K562 (cell line): ENCODE results near the gene SLC9B1. TPM values are rescaled to one million over a fixed set of nuclear protein-coding genes. Genes with fewer than 3 reads are reported as not detected.

Experiments
- ATAC-seq: fragments of 200-7000 bp; cut with Tn5 transposase; 3 replicates; pipeline ENCODE4 v1.9.1; 2020; ENCODE audit warnings: moderate library complexity
- BruUV-seq: library from RNA; stranded (reverse); fragments of 400-500 nt; replicated peaks from 2 replicates; lab custom pipeline; 2021; lab: Mats Ljungman, UMichigan
- CTCF ChIA-PET: fragments of 300-600 bp; formaldehyde crosslinking; extraction: SDS; loops from one replicate; lab custom pipeline; 2021; ENCODE audit warnings: low intra/inter-chr PET ratio; lab: Yijun Ruan, JAX
- POLR2A ChIA-PET: fragments of 300-600, 350-650 bp; sonication (Branson Sonifier 250); formaldehyde crosslinking; extraction: SDS; loops from one replicate; lab custom pipeline; 2021; ENCODE audit warnings: antibody characterized with exemption, inconsistent platforms; lab: Yijun Ruan, JAX
- DNase-seq, 4 experiments: peaks; one replicate each; pipeline versions ENCODE4 v3.0.0 to v3.0.0-alpha.2; 2011 to 2018; ENCODE audit warnings: low spot score in 3 of 4, mixed read lengths in 3 of 4; ENCODE audit errors: extremely low read depth in 1 of 4
- FAIRE-seq: peaks from 2 replicates; lab custom pipeline; 2011; peaks lifted over from hg19 to GRCh38; lab: Jason Lieb, UNC
- H2AFZ ChIP-seq: 2 replicates; pipeline ENCODE4 v1.6.0; 2011; ENCODE audit warnings: low read depth, low read length, control low read depth, inconsistent platforms
- H3K27ac ChIP-seq: fragments of 200-600 bp; 3 replicates; pipeline ENCODE4 v1.8.0; 2011; ENCODE audit warnings: low read depth, mild to moderate bottlenecking, control low read depth, inconsistent platforms, low read length, moderate library complexity, mixed read lengths; ENCODE audit errors: extremely low read depth
- H3K27me3 ChIP-seq, 2 experiments: fragments of 300-600 bp in 1 of 2; 2 replicates in 1 of 2; 3 replicates in 1 of 2; pipeline versions ENCODE4 v1.6.0 to v1.8.0; 2011; ENCODE audit warnings: inconsistent platforms in 2 of 2, low read length in 2 of 2, mild to moderate bottlenecking in 1 of 2, mixed read lengths in 1 of 2, moderate library complexity in 1 of 2; ENCODE audit not compliant: control insufficient read depth in 2 of 2, insufficient read depth in 2 of 2
- H3K36me3 ChIP-seq: fragments of 300-600 bp; 3 replicates; pipeline ENCODE4 v1.8.0; 2011; ENCODE audit warnings: mild to moderate bottlenecking, low read length, inconsistent platforms; ENCODE audit not compliant: control insufficient read depth, insufficient read depth
- H3K4me1 ChIP-seq, 2 experiments: fragments of 200-600 bp in 1 of 2; replicated peaks in 1 of 2; 2 replicates in 1 of 2; 3 replicates in 1 of 2; pipeline versions ENCODE4 v1.5.1 to v1.8.0; 2011; ENCODE audit warnings: inconsistent platforms in 2 of 2, low read length in 2 of 2, mild to moderate bottlenecking in 1 of 2, mixed read lengths in 1 of 2, moderate library complexity in 1 of 2; ENCODE audit not compliant: control insufficient read depth in 2 of 2, insufficient read depth in 2 of 2
- H3K4me2 ChIP-seq: 2 replicates; pipeline ENCODE4 v1.6.1; 2011; ENCODE audit warnings: low read length, control low read depth, inconsistent platforms, mixed read lengths; ENCODE audit not compliant: insufficient read depth
- H3K4me3 ChIP-seq: fragments of 200-600 bp; sonication (generic), shearing (Covaris generic); 2 replicates; pipeline ENCODE4 v1.5.1; 2016; ENCODE audit warnings: control low read depth, inconsistent platforms
- H3K79me2 ChIP-seq: fragments of 200-600 bp; 3 replicates; pipeline ENCODE4 v1.8.0; 2011; ENCODE audit warnings: low read length, inconsistent platforms; ENCODE audit not compliant: control insufficient read depth, insufficient read depth
- H3K9ac ChIP-seq, 2 experiments: 2 replicates each; pipeline versions ENCODE4 v1.6.0 to v1.6.1; 2011; ENCODE audit warnings: low read depth in 2 of 2, low read length in 2 of 2, control low read depth in 1 of 2, inconsistent platforms in 1 of 2, mild to moderate bottlenecking in 1 of 2, mixed read lengths in 1 of 2; ENCODE audit not compliant: insufficient read depth in 1 of 2
- H3K9me1 ChIP-seq: one replicate; pipeline ENCODE4 v1.6.0; 2011; ENCODE audit warnings: inconsistent platforms, mild to moderate bottlenecking, low read length, moderate library complexity; ENCODE audit not compliant: control insufficient read depth, insufficient read depth
- H3K9me3 ChIP-seq: replicated peaks from 2 replicates; pipeline ENCODE4 v1.5.1; 2011; ENCODE audit warnings: low read depth, low read length, inconsistent platforms; ENCODE audit not compliant: control insufficient read depth, insufficient read depth
- H4K20me1 ChIP-seq: replicated peaks from 2 replicates; pipeline ENCODE4 v1.6.1; 2011; ENCODE audit warnings: low read length, inconsistent platforms, mixed read lengths; ENCODE audit not compliant: control insufficient read depth, insufficient read depth
- SMARCA4 ChIP-seq: fragments of 450-650 bp; IDR thresholded peaks from 2 replicates; pipeline ENCODE4 v1.6.1; 2016
- WGBS: fragments of 100-300 bp; shearing (Covaris generic); methylation state at CpG from one replicate; pipeline ENCODE4 v1.1.6; 2016; ENCODE audit warnings: low coverage, mixed read lengths; ENCODE audit not compliant: insufficient coverage; ENCODE audit errors: missing lambda C conversion rate; 5-methylcytosine and 5-hydroxymethylcytosine counted together
- in situ Hi-C: fragments of 300-500 bp; cut with MboI; formaldehyde crosslinking; loops from 4 replicates; pipeline ENCODE4 v1.15.0; 2018; ENCODE audit warnings: inconsistent platforms, mixed read lengths
- intact Hi-C: fragments of 100-400 bp; cut with micrococcal nuclease; formaldehyde crosslinking; loops from 2 replicates; pipeline ENCODE4 v1.14.2; 2022
- polyA plus RNA-seq, 8 experiments: library from polyadenylated mRNA; depleted of rRNA in 4 of 8; stranded (reverse) in 5 of 8; unstranded in 3 of 8; fragments of >200 nt; fragmentation: Nextera tagmentation in 2 of 8; fragmentation: Illumina TruSeq in 1 of 8; extraction: Ambion mirVana in 2 of 8; extraction: Trizol in 1 of 8; gene quantifications; 2 replicates each; pipeline versions ENCODE4 v1.2.1 to v1.2.3, GENCODE V29; 2011 to 2014; ENCODE audit warnings: inconsistent platforms in 1 of 8, missing spikeins in 1 of 8
- total RNA-seq, 7 experiments: library from RNA; depleted of rRNA in 6 of 7; stranded (reverse); fragments of >200 nt in 6 of 7; fragmentation: Illumina TruSeq in 2 of 7; extraction: Trizol in 2 of 7; gene quantifications; 2 replicates each; pipeline versions ENCODE4 v1.2.1 to v1.2.3, GENCODE V29; 2011 to 2021; ENCODE audit warnings: low replicate concordance in 1 of 7
- TF ChIP-seq, protein P1 (sequence below): fragments of 450-650 bp; IDR thresholded peaks from 2 replicates; pipeline ENCODE4 v1.6.1; 2016; ENCODE audit warnings: mild to moderate bottlenecking, moderate library complexity

Gene SLC9B1
- total and polyA plus RNA-seq, 9 of the 15 experiments (the other 6 are each of a cell fraction or from before 2014, with no cell fraction given), result 0.21 to 1.3 (median 0.51) TPM

GRCh38 chr4:102868153-102868780 is 151.2 kb downstream of the SLC9B1 start:
- Histone ChIP-seq H3K36me3 (peaks cover 11% of the 10 kb centered on the region; the same call in 2 of the 3 replicates), H3K4me1 (peaks cover 8 to 10% of the 10 kb centered on the region in 2 experiments), H3K27me3 (no peaks in the 10 kb centered on the region), H3K9me3 (no peaks in the 10 kb centered on the region; the same call in 1 of the 2 replicates), H4K20me1 (no peaks in the 10 kb centered on the region), H3K9me1 (no peaks in the 10 kb centered on the region), H3K79me2 (peaks cover 95% of the 10 kb centered on the region), H2AFZ (peak overlapping the region; percentile 67), H3K4me3 (peak overlapping the region; percentile 59), H3K9ac (peak overlapping the region; percentile 93 to 97), H3K4me2 (peak overlapping the region; percentile 95), H3K27ac (peak overlapping the region; percentile 98)
- FAIRE-seq (no peak), ATAC-seq (peak; percentile 60), DNase-seq (peak in 1 of 4 experiments; percentile 29)
- ChIA-PET POLR2A (interaction anchor here (0.6 to 3.3 kb wide), 8 partner anchors 17 to 231 kb away, joined by 3 to 48 read pairs (median 4); partner anchors contain the start of gene UBE2D3), CTCF (no interaction called here)
- TSS peak; percentile 70 for BruUV-seq
- intact Hi-C loops (loop anchor here (5.0 kb wide), 3 partner anchors 106 to 224 kb away; partner anchors contain the start of gene MANBA), in situ Hi-C loops (no loop called here)
- WGBS, result 0% methylated on average over 23 of the region's 23 CpGs
- TF ChIP-seq, protein P1, sequence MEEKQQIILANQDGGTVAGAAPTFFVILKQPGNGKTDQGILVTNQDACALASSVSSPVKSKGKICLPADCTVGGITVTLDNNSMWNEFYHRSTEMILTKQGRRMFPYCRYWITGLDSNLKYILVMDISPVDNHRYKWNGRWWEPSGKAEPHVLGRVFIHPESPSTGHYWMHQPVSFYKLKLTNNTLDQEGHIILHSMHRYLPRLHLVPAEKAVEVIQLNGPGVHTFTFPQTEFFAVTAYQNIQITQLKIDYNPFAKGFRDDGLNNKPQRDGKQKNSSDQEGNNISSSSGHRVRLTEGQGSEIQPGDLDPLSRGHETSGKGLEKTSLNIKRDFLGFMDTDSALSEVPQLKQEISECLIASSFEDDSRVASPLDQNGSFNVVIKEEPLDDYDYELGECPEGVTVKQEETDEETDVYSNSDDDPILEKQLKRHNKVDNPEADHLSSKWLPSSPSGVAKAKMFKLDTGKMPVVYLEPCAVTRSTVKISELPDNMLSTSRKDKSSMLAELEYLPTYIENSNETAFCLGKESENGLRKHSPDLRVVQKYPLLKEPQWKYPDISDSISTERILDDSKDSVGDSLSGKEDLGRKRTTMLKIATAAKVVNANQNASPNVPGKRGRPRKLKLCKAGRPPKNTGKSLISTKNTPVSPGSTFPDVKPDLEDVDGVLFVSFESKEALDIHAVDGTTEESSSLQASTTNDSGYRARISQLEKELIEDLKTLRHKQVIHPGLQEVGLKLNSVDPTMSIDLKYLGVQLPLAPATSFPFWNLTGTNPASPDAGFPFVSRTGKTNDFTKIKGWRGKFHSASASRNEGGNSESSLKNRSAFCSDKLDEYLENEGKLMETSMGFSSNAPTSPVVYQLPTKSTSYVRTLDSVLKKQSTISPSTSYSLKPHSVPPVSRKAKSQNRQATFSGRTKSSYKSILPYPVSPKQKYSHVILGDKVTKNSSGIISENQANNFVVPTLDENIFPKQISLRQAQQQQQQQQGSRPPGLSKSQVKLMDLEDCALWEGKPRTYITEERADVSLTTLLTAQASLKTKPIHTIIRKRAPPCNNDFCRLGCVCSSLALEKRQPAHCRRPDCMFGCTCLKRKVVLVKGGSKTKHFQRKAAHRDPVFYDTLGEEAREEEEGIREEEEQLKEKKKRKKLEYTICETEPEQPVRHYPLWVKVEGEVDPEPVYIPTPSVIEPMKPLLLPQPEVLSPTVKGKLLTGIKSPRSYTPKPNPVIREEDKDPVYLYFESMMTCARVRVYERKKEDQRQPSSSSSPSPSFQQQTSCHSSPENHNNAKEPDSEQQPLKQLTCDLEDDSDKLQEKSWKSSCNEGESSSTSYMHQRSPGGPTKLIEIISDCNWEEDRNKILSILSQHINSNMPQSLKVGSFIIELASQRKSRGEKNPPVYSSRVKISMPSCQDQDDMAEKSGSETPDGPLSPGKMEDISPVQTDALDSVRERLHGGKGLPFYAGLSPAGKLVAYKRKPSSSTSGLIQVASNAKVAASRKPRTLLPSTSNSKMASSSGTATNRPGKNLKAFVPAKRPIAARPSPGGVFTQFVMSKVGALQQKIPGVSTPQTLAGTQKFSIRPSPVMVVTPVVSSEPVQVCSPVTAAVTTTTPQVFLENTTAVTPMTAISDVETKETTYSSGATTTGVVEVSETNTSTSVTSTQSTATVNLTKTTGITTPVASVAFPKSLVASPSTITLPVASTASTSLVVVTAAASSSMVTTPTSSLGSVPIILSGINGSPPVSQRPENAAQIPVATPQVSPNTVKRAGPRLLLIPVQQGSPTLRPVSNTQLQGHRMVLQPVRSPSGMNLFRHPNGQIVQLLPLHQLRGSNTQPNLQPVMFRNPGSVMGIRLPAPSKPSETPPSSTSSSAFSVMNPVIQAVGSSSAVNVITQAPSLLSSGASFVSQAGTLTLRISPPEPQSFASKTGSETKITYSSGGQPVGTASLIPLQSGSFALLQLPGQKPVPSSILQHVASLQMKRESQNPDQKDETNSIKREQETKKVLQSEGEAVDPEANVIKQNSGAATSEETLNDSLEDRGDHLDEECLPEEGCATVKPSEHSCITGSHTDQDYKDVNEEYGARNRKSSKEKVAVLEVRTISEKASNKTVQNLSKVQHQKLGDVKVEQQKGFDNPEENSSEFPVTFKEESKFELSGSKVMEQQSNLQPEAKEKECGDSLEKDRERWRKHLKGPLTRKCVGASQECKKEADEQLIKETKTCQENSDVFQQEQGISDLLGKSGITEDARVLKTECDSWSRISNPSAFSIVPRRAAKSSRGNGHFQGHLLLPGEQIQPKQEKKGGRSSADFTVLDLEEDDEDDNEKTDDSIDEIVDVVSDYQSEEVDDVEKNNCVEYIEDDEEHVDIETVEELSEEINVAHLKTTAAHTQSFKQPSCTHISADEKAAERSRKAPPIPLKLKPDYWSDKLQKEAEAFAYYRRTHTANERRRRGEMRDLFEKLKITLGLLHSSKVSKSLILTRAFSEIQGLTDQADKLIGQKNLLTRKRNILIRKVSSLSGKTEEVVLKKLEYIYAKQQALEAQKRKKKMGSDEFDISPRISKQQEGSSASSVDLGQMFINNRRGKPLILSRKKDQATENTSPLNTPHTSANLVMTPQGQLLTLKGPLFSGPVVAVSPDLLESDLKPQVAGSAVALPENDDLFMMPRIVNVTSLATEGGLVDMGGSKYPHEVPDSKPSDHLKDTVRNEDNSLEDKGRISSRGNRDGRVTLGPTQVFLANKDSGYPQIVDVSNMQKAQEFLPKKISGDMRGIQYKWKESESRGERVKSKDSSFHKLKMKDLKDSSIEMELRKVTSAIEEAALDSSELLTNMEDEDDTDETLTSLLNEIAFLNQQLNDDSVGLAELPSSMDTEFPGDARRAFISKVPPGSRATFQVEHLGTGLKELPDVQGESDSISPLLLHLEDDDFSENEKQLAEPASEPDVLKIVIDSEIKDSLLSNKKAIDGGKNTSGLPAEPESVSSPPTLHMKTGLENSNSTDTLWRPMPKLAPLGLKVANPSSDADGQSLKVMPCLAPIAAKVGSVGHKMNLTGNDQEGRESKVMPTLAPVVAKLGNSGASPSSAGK, result no peak; the same call in 1 of the 2 replicates
- peak; percentile 38; the same call in 1 of the 2 replicates for TF ChIP-seq SMARCA4
